Measurements from ENCODE around the gene RAB40B.

GRCh38 chr17:82684228-82684841, 14.2 kb downstream of the RAB40B start:
- TF ChIP-seq CTCF (IDR thresholded peaks at IDR 0.05) (no peak), POLR2A (IDR thresholded peaks at IDR 0.05) (no peak), POLR2AphosphoS5 (IDR thresholded peaks at IDR 0.05) (no peak)

Measured in breast epithelium (tissue), 3 donors.